ENCODE measurements around the gene GPBP1L1.
"Not testable (repeated sequence)": the region's sequence is repeated elsewhere in the genome, so short reads cannot be mapped to it uniquely, and the experiment has no call there.

GPBP1L1 gene

GRCh38 chr1:45679123-45679522, 7.2 kb downstream of the GPBP1L1 start:
- peaks cover 50% of the 10 kb centered on the region for H3K4me1 ChIP-seq (ENCODE audit: insufficient read depth, low read length, poor library complexity, severe bottlenecking)
- H3K9me2 ChIP-seq (replicated peaks; ENCODE audit: low read depth, low read length) = no peaks in the 10 kb centered on the region
- no peaks in the 10 kb centered on the region for H3K27me3 ChIP-seq (ENCODE audit: insufficient read depth, low read length, poor library complexity, severe bottlenecking)
- peaks cover 7% of the 10 kb centered on the region for H3K36me3 ChIP-seq (ENCODE audit: insufficient read depth, low read length)
- no peak for TF ChIP-seq EZH2phosphoT487 (IDR thresholded peaks at IDR 0.05; ENCODE audit: borderline replicate concordance)
- TF ChIP-seq CTCF (conservative IDR thresholded peaks at IDR 0.05; ENCODE audit: low read length) = no peak
- H3K79me2 ChIP-seq (ENCODE audit: insufficient read depth, low read length) = peaks cover 99% of the 10 kb centered on the region
- H2AFZ ChIP-seq (ENCODE audit: low read length) = no peak overlapping the region
- H3K4me2 ChIP-seq (ENCODE audit: low read depth, low read length, poor library complexity, severe bottlenecking) = peak overlapping the region; percentile 77
- H4K20me1 ChIP-seq (ENCODE audit: insufficient read depth, low read length, poor library complexity, severe bottlenecking) = peaks cover 88% of the 10 kb centered on the region
- H3K9me3 ChIP-seq (ENCODE audit: insufficient read depth, low read depth, low read length) = no peaks in the 10 kb centered on the region
- 0 out of 2 replicates have a peak, but pooled peaks cover 3% of the 10 kb centered on the region for H3F3A ChIP-seq (ENCODE audit: low read depth)
- H3K9ac ChIP-seq (ENCODE audit: low read depth, low read length, poor library complexity, severe bottlenecking) = peak overlapping the region; percentile 41
- peak overlapping the region; percentile 59 for H3K4me3 ChIP-seq (ENCODE audit: low read length, poor library complexity, severe bottlenecking)

GRCh38 chr1:45678489-45678888, 7.8 kb downstream of the GPBP1L1 start:
- peak overlapping the region; percentile 77 for H3K4me2 ChIP-seq (ENCODE audit: low read depth, low read length, poor library complexity, severe bottlenecking)
- H3K9me3 ChIP-seq (ENCODE audit: insufficient read depth, low read depth, low read length) = no peaks in the 10 kb centered on the region
- peaks cover 99% of the 10 kb centered on the region for H3K79me2 ChIP-seq (ENCODE audit: insufficient read depth, low read length)
- TF ChIP-seq EZH2phosphoT487 (IDR thresholded peaks at IDR 0.05; ENCODE audit: borderline replicate concordance) = no peak
- no peak for TF ChIP-seq CTCF (conservative IDR thresholded peaks at IDR 0.05; ENCODE audit: low read length)
- H3K4me3 ChIP-seq (ENCODE audit: low read length, poor library complexity, severe bottlenecking) = peak overlapping the region; percentile 59
- 0 out of 2 replicates have a peak, but pooled peaks cover 3% of the 10 kb centered on the region for H3F3A ChIP-seq (ENCODE audit: low read depth)
- no peaks in the 10 kb centered on the region for H3K9me2 ChIP-seq (replicated peaks; ENCODE audit: low read depth, low read length)
- no peak overlapping the region for H2AFZ ChIP-seq (ENCODE audit: low read length)
- peaks cover 9% of the 10 kb centered on the region for H3K36me3 ChIP-seq (ENCODE audit: insufficient read depth, low read length)
- H3K4me1 ChIP-seq (ENCODE audit: insufficient read depth, low read length, poor library complexity, severe bottlenecking) = peaks cover 50% of the 10 kb centered on the region
- no peak overlapping the region for H3K9ac ChIP-seq (ENCODE audit: low read depth, low read length, poor library complexity, severe bottlenecking)
- H3K27me3 ChIP-seq (ENCODE audit: insufficient read depth, low read length, poor library complexity, severe bottlenecking) = no peaks in the 10 kb centered on the region
- H4K20me1 ChIP-seq (ENCODE audit: insufficient read depth, low read length, poor library complexity, severe bottlenecking) = peaks cover 89% of the 10 kb centered on the region

- peaks cover 9% of the 10 kb centered on the region for H3K36me3 ChIP-seq (ENCODE audit: insufficient read depth, low read length)
Observed at GRCh38 chr1:45677751-45678245, 8.5 kb downstream of the GPBP1L1 start.

GRCh38 chr1:45676553-45676952, 9.8 kb downstream of the GPBP1L1 start:
- not testable (repeated sequence) for H3K9ac ChIP-seq (ENCODE audit: low read depth, low read length, poor library complexity, severe bottlenecking); H3K4me3 ChIP-seq (ENCODE audit: low read length, poor library complexity, severe bottlenecking); H3K36me3 ChIP-seq (ENCODE audit: insufficient read depth, low read length); H2AFZ ChIP-seq (ENCODE audit: low read length); H3K9me3 ChIP-seq (ENCODE audit: insufficient read depth, low read depth, low read length); H3K27me3 ChIP-seq (ENCODE audit: insufficient read depth, low read length, poor library complexity, severe bottlenecking); H3F3A ChIP-seq (ENCODE audit: low read depth); H3K9me2 ChIP-seq (replicated peaks; ENCODE audit: low read depth, low read length); H3K4me2 ChIP-seq (ENCODE audit: low read depth, low read length, poor library complexity, severe bottlenecking)
- peaks cover 99% of the 10 kb centered on the region for H3K79me2 ChIP-seq (ENCODE audit: insufficient read depth, low read length)
- H4K20me1 ChIP-seq (ENCODE audit: insufficient read depth, low read length, poor library complexity, severe bottlenecking) = peaks cover 91% of the 10 kb centered on the region
- peaks cover 39% of the 10 kb centered on the region for H3K4me1 ChIP-seq (ENCODE audit: insufficient read depth, low read length, poor library complexity, severe bottlenecking)

More at GRCh38 chr1:45677751-45678245, 8.5 kb downstream of the GPBP1L1 start:
- Histone ChIP-seq H3K4me2 (ENCODE audit: low read depth, low read length, poor library complexity, severe bottlenecking) (peak overlapping the region; percentile 77), H3F3A (ENCODE audit: low read depth) (0 out of 2 replicates have a peak, but pooled peaks cover 3% of the 10 kb centered on the region), H3K9me3 (ENCODE audit: insufficient read depth, low read depth, low read length) (no peaks in the 10 kb centered on the region), H3K4me1 (ENCODE audit: insufficient read depth, low read length, poor library complexity, severe bottlenecking) (peaks cover 48% of the 10 kb centered on the region), H2AFZ (ENCODE audit: low read length) (no peak overlapping the region), H3K4me3 (ENCODE audit: low read length, poor library complexity, severe bottlenecking) (peak overlapping the region; percentile 1), H4K20me1 (ENCODE audit: insufficient read depth, low read length, poor library complexity, severe bottlenecking) (peaks cover 91% of the 10 kb centered on the region), H3K27me3 (ENCODE audit: insufficient read depth, low read length, poor library complexity, severe bottlenecking) (no peaks in the 10 kb centered on the region), H3K9ac (ENCODE audit: low read depth, low read length, poor library complexity, severe bottlenecking) (no peak overlapping the region), H3K9me2 (replicated peaks; ENCODE audit: low read depth, low read length) (no peaks in the 10 kb centered on the region), H3K79me2 (ENCODE audit: insufficient read depth, low read length) (peaks cover 99% of the 10 kb centered on the region)
- TF ChIP-seq EZH2phosphoT487 (IDR thresholded peaks at IDR 0.05; ENCODE audit: borderline replicate concordance) = no peak
- TF ChIP-seq CTCF (conservative IDR thresholded peaks at IDR 0.05; ENCODE audit: low read length) = no peak
